Trophoblast cell (in vitro differentiated cells and primary cell): ENCODE data around the gene RAB17.

Source experiments
- DNase-seq, 2 donors: peaks; one replicate each; pipeline ENCODE4 v3.0.0-alpha.2; 2016
- H2AFZ ChIP-seq: 2 replicates; pipeline ENCODE4 v1.6.1; 2013; ENCODE audit warnings: low read length, moderate library complexity, mild to moderate bottlenecking; ENCODE audit not compliant: insufficient read depth, poor library complexity
- H2AK5ac ChIP-seq: 2 replicates; pipeline ENCODE4 v1.6.1; 2013; ENCODE audit warnings: mild to moderate bottlenecking, low read length
- H2BK120ac ChIP-seq: 2 replicates; pipeline ENCODE4 v1.6.1; 2013; ENCODE audit warnings: low read length, mild to moderate bottlenecking, moderate library complexity; ENCODE audit not compliant: insufficient read depth, poor library complexity
- H2BK12ac ChIP-seq: 2 replicates; pipeline ENCODE4 v1.6.1; 2013; ENCODE audit warnings: mild to moderate bottlenecking, low read length, moderate library complexity
- H2BK5ac ChIP-seq: 2 replicates; pipeline ENCODE4 v1.6.1; 2013; ENCODE audit warnings: low read length, low read depth, moderate library complexity, mild to moderate bottlenecking; ENCODE audit not compliant: poor library complexity
- H3K14ac ChIP-seq: 2 replicates; pipeline ENCODE4 v1.6.1; 2013; ENCODE audit warnings: mild to moderate bottlenecking, low read length
- H3K18ac ChIP-seq: 2 replicates; pipeline ENCODE4 v1.6.1; 2013; ENCODE audit warnings: mild to moderate bottlenecking, low read length
- H3K23ac ChIP-seq: 2 replicates; pipeline ENCODE4 v1.6.1; 2013; ENCODE audit warnings: low read length
- H3K27ac ChIP-seq: 2 replicates; pipeline ENCODE4 v1.5.1; 2013; ENCODE audit warnings: low read depth, mild to moderate bottlenecking, inconsistent platforms, low read length, moderate library complexity
- H3K27me3 ChIP-seq: 2 replicates; pipeline ENCODE4 v1.6.1; 2013; ENCODE audit warnings: inconsistent platforms, mild to moderate bottlenecking, low read length, moderate library complexity; ENCODE audit not compliant: insufficient read depth
- H3K36me3 ChIP-seq, 2 experiments: 1 replicate in 1 of 2; 2 replicates in 1 of 2; pipeline ENCODE4 v1.6.1; 2013; ENCODE audit warnings: low read length in 2 of 2, mild to moderate bottlenecking in 2 of 2, moderate library complexity in 1 of 2; ENCODE audit not compliant: insufficient read depth in 2 of 2, control insufficient read depth in 1 of 2
- H3K4ac ChIP-seq: 2 replicates; pipeline ENCODE4 v1.6.1; 2013; ENCODE audit warnings: low read depth, mild to moderate bottlenecking, low read length, moderate library complexity
- H3K4me1 ChIP-seq, 2 experiments: 1 replicate in 1 of 2; 2 replicates in 1 of 2; pipeline ENCODE4 v1.6.1; 2013; ENCODE audit warnings: low read length in 2 of 2, mild to moderate bottlenecking in 2 of 2, moderate library complexity in 1 of 2; ENCODE audit not compliant: insufficient read depth in 2 of 2, control insufficient read depth in 1 of 2
- H3K4me2 ChIP-seq: 2 replicates; pipeline ENCODE4 v1.6.1; 2013; ENCODE audit warnings: inconsistent platforms, mild to moderate bottlenecking, low read length, moderate library complexity
- H3K4me3 ChIP-seq: 2 replicates; pipeline ENCODE4 v1.5.1; 2013; ENCODE audit warnings: mild to moderate bottlenecking, low read depth, low read length, inconsistent platforms
- H3K79me1 ChIP-seq: one replicate; pipeline ENCODE4 v1.6.1; 2013; ENCODE audit warnings: low read length
- H3K79me2 ChIP-seq: 2 replicates; pipeline ENCODE4 v1.6.1; 2013; ENCODE audit warnings: low read length, mild to moderate bottlenecking; ENCODE audit not compliant: control insufficient read depth, insufficient read depth, poor library complexity
- H3K9ac ChIP-seq: 2 replicates; pipeline ENCODE4 v1.6.1; 2013; ENCODE audit warnings: mild to moderate bottlenecking, low read length
- H3K9me3 ChIP-seq: 2 replicates; pipeline ENCODE4 v1.6.1; 2013; ENCODE audit warnings: low read depth, mild to moderate bottlenecking, control low read depth, inconsistent platforms, low read length; ENCODE audit not compliant: insufficient read depth
- H4K12ac ChIP-seq: 2 replicates; pipeline ENCODE4 v1.6.1; 2013; ENCODE audit warnings: low read depth, mild to moderate bottlenecking, low read length, moderate library complexity
- H4K8ac ChIP-seq: 2 replicates; pipeline ENCODE4 v1.6.1; 2013; ENCODE audit warnings: low read depth, mild to moderate bottlenecking, low read length, moderate library complexity
- H4K91ac ChIP-seq: one replicate; pipeline ENCODE4 v1.6.1; 2013; ENCODE audit warnings: low read depth, mild to moderate bottlenecking, low read length, moderate library complexity
- WGBS: extraction: QIAGEN DNeasy Blood & Tissue Kit; methylation state at CpG from one replicate; pipeline ENCODE4 v1.1.7; 2013; ENCODE audit warnings: missing lambda C conversion rate; ENCODE audit not compliant: insufficient read length, insufficient coverage; ENCODE audit errors: extremely low coverage; 5-methylcytosine and 5-hydroxymethylcytosine counted together

RAB17 gene

DNA sequence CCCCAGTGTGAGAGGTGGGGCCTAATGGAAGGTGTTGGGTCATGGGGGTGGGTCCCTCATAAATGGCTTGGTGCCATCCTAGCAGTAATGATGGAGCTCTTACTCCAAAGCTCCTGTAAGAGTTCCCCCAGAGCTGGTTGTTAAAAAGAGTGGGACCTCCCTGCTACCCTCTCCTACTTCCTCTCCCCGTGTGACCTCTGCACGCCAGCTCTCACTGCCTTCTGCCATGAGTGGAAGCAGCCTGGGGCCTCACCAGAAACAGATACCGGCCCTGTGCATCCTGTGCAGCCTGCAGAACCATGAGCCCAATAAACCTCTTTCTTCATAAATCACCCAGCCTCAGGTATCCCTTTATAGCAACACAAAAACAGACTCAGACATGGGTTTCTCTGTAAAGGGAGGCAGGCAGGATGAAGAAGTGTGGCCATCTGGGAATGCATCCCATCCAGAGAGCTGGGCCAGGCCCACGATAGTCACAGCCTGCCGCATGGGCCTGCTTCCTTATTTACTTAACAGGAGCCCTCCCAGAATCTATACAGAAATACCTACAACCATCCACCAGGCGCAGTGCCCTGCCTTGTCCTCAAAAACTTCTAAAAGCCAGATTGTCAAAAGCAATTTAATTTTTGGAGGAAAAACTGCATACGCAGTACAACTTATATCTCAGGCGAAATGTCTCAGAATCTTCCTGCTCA is 16.7 kb downstream of the RAB17 start:
- Histone ChIP-seq H3K4me3 (no peak overlapping the region), H3K9me3 (no peaks in the 10 kb centered on the region), H2AFZ (no peak overlapping the region), H3K9ac (no peak overlapping the region), H3K4me1 (peaks cover 9 to 10% of the 10 kb centered on the region in 2 experiments), H3K4ac (no peak overlapping the region), H3K27me3 (no peaks in the 10 kb centered on the region), H3K4me2 (no peak overlapping the region), H3K79me2 (no peaks in the 10 kb centered on the region), H4K91ac (no peak overlapping the region), H3K23ac (no peak overlapping the region), H2BK12ac (no peak overlapping the region), H4K8ac (no peak overlapping the region), H2BK120ac (no peak overlapping the region), H3K36me3 (peaks cover 2% of the 10 kb centered on the region in 2 experiments), H3K27ac (no peak overlapping the region), H2BK5ac (no peak overlapping the region), H3K79me1 (peaks cover 2% of the 10 kb centered on the region), H3K14ac (no peak overlapping the region), H4K12ac (no peak overlapping the region), H2AK5ac (no peak overlapping the region), H3K18ac (no peak overlapping the region)
- no peak for DNase-seq
- WGBS: no CpG with 5 or more reads among the region's 8 CpGs

DNA sequence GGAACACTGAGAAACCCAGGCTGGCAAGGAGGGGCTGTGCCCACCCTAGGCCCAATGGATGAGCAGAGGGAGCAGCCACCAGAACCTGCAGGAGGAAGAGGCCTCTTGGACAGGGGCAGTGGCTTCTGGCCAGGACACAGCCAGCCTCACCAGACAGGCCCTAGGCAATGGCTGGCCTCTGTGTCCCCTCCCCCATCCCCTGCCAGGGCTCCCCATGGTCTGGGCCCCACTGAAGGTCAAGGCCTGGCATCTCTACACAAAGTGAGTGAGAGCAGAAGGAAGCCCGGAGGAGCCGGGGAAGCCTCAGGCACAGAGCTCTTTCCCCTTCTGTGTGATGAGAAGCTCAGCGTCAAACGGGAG is 17.8 kb downstream of the RAB17 start:
- H2AK5ac ChIP-seq: peak overlapping the region; percentile 30
- no CpG with 5 or more reads among the region's 4 CpGs for WGBS

DNA sequence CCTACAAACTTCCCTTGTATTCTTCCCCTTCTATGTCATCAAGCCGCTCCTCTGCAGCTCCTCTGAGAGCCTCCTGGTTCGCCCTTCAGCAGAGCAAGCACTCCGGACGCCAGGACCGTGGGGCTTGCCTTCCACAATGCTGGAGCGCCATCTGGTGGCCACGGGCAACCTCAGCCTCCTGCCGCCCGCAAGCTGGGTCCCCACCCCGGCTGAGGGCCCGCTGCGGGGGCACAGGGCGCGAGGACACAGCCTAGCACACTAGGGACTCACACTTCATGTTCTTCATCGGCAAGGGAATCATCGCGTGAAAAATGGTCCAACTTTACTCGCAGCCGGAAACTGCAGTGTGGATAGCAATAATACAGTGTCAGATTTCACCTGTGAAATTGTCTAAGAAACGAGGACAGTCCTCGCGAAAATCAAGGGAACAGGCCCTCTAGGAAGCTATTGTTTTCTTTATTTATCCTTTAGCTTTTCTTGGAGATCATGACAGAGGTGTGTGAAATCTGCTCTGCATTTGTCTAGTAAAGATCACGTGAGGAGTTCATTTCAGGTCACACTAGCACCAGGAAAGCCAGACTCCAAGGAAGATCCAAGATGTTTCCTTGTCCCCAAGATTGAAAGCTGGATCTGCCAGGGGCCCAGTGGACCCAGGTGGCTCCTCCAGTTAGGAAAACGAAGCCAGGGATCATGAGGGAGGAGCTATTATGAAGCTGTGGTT is 18.4 kb downstream of the RAB17 start:
- H2AFZ ChIP-seq: no peak overlapping the region
- no peak overlapping the region for H3K4me2 ChIP-seq
- H3K27ac ChIP-seq: no peak overlapping the region
- H3K4me1 ChIP-seq: peaks cover 9 to 10% of the 10 kb centered on the region in 2 experiments
- DNase-seq: peak; percentile 82 to 90
- no peak overlapping the region for H3K4ac ChIP-seq
- H3K9ac ChIP-seq: no peak overlapping the region
- no peaks in the 10 kb centered on the region for H3K79me2 ChIP-seq
- no peak overlapping the region for H3K23ac ChIP-seq
- peaks cover 0 to 2% of the 10 kb centered on the region in 2 experiments for H3K36me3 ChIP-seq
- H3K79me1 ChIP-seq: peaks cover 2% of the 10 kb centered on the region
- peaks cover 2% of the 10 kb centered on the region for H3K9me3 ChIP-seq
- H3K14ac ChIP-seq: no peak overlapping the region
- H4K91ac ChIP-seq: peak overlapping the region; percentile 8
- H3K18ac ChIP-seq: no peak overlapping the region
- H4K8ac ChIP-seq: peak overlapping the region; percentile 30
- H2BK12ac ChIP-seq: peak overlapping the region; percentile 27
- H2BK120ac ChIP-seq: peak overlapping the region; percentile 55
- no peaks in the 10 kb centered on the region for H3K27me3 ChIP-seq
- H4K12ac ChIP-seq: no peak overlapping the region
- no CpG with 5 or more reads among the region's 24 CpGs for WGBS
- peak overlapping the region; percentile 30 for H2AK5ac ChIP-seq
- H2BK5ac ChIP-seq: no peak overlapping the region
- H3K4me3 ChIP-seq: no peak overlapping the region

More for the DNA sequence above, 17.8 kb downstream of the RAB17 start:
- DNase-seq: no peak
- no peak overlapping the region for H3K4me2 ChIP-seq
- peak overlapping the region; percentile 30 for H4K8ac ChIP-seq
- H3K9me3 ChIP-seq: peaks cover 2% of the 10 kb centered on the region
- no peaks in the 10 kb centered on the region for H3K79me2 ChIP-seq
- peaks cover 9 to 10% of the 10 kb centered on the region in 2 experiments for H3K4me1 ChIP-seq
- no peak overlapping the region for H3K23ac ChIP-seq
- H3K9ac ChIP-seq: no peak overlapping the region
- peak overlapping the region; percentile 8 for H4K91ac ChIP-seq
- H3K27ac ChIP-seq: no peak overlapping the region
- H3K14ac ChIP-seq: no peak overlapping the region
- H3K79me1 ChIP-seq: peaks cover 2% of the 10 kb centered on the region
- H3K36me3 ChIP-seq: peaks cover 0 to 2% of the 10 kb centered on the region in 2 experiments
- peak overlapping the region; percentile 55 for H2BK120ac ChIP-seq
- H2BK12ac ChIP-seq: peak overlapping the region; percentile 27
- H4K12ac ChIP-seq: no peak overlapping the region
- no peak overlapping the region for H2AFZ ChIP-seq
- no peak overlapping the region for H3K18ac ChIP-seq
- no peak overlapping the region for H2BK5ac ChIP-seq
- no peaks in the 10 kb centered on the region for H3K27me3 ChIP-seq
- H3K4me3 ChIP-seq: no peak overlapping the region
- no peak overlapping the region for H3K4ac ChIP-seq

DNA sequence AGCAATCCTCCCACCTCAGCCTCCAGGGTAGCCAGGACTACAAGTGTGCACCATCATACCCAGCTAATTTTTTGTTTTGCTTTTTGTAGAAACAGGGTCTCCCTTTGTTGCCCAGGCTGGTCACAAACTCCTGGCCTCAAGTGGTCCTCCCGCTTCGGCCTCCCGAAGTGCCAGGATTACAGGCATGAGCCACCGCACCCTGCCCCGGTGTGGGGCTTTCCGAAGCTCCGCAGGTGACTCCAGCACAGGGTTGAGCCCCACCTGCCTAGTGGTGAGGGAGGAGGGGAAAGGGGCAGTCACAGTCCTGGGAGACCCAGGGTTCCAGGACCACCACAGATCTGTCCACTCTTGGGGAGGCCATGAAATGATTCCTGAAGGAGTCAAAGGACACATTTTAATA is 19.0 kb downstream of the RAB17 start:
- Histone ChIP-seq H3K4ac (no peak overlapping the region), H2BK5ac (no peak overlapping the region), H2AFZ (no peak overlapping the region), H3K14ac (no peak overlapping the region), H3K79me1 (peaks cover 2% of the 10 kb centered on the region), H3K36me3 (no peaks in the 10 kb centered on the region), H3K9me3 (peaks cover 2% of the 10 kb centered on the region), H4K8ac (no peak overlapping the region), H2AK5ac (no peak overlapping the region), H2BK12ac (no peak overlapping the region), H3K79me2 (no peaks in the 10 kb centered on the region), H3K27ac (no peak overlapping the region), H3K4me3 (no peak overlapping the region), H3K4me2 (no peak overlapping the region), H3K27me3 (no peaks in the 10 kb centered on the region), H4K91ac (no peak overlapping the region), H3K4me1 (peaks cover 9 to 10% of the 10 kb centered on the region in 2 experiments), H2BK120ac (no peak overlapping the region), H3K18ac (no peak overlapping the region), H3K23ac (no peak overlapping the region), H3K9ac (no peak overlapping the region), H4K12ac (no peak overlapping the region)
- no peak for DNase-seq
- no CpG with 5 or more reads among the region's 7 CpGs for WGBS
